RKO (cell line): Measurements from ENCODE around the gene DPH1.
A peak's percentile ranks its signal among the peaks of the same experiment; 100 is the strongest.

Source experiments
- DNase-seq: peaks from one replicate; pipeline ENCODE4 v3.0.0-alpha.2; 2016; ENCODE audit warnings: low spot score

The DPH1 gene

GRCh38 chr17:2062571-2063183 lies 32.7 kb downstream of the DPH1 start:
- DNase-seq: no peak

DNA sequence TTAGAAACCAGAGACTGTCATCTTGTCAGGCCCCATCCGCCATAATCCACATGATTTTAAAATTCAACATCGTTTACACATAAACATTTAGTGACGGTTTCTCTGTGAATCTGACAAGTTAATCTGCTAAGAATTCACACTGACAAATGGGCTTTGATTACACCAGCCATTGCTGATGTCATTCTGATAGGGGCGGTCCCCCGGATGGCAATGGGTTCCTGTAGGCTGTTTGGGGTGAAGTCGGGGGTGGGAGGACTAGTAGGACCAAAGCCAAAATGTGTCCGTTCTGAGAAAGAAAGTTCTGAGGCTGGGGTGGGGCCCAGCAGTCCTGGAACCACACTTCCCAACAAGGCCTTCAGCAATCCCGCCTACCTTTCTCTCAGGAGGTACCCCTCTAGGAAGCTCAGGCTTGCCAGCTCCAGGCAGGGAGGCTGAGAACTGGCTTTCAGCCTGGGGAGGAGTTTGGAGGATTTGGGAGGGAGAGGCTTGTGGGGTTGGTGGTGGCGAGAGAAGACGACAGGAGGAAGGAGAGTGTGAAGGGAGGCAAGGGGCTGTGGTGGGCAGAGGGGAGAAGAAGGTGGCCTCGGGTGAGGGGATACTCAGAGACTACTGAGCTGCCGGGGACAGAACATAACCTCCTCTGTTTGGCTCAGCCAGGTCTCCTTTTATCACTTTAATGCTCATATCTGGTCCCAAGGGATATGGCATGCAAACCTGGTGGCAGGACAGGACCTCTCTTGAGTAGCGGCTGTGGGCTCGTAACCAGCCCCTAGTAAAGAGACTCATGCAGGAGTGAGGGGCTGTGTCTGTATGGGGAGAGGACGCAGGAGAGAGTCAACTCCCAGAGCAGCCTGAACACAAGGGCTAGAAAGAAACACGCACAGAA lies 33.6 kb downstream of the DPH1 start:
- no peak for DNase-seq

GRCh38 chr17:2064147-2064489 lies 34.2 kb downstream of the DPH1 start:
- no peak for DNase-seq

DNA sequence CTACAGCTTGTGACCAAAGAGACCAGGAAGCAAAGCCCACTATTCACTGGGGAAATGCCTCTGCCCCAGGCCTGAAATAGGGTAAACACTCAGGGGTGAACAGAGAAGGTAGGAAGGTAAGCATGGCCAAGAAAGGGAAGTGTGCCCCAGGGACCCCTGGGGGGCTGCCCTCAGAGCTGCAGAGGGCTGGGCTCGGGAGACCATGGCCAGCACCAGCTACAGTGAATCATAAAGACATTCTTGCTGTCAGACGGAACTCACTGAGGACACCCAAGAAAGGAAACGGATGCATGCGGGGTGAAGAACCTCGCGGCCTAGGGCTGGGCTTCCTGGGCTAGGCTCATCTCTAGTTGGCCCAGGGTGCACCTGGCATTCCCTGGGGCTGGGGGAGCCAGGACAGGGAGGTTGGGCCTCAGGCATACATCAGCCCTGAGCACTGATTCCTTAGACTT lies 34.6 kb downstream of the DPH1 start:
- no peak for DNase-seq

- DNase-seq: no peak
These were observed 35.2 kb downstream of the DPH1 start for GRCh38 chr17:2064980-2065785.

- DNase-seq: no peak
These were observed 36.0 kb downstream of the DPH1 start for GRCh38 chr17:2065949-2066400.

DNA sequence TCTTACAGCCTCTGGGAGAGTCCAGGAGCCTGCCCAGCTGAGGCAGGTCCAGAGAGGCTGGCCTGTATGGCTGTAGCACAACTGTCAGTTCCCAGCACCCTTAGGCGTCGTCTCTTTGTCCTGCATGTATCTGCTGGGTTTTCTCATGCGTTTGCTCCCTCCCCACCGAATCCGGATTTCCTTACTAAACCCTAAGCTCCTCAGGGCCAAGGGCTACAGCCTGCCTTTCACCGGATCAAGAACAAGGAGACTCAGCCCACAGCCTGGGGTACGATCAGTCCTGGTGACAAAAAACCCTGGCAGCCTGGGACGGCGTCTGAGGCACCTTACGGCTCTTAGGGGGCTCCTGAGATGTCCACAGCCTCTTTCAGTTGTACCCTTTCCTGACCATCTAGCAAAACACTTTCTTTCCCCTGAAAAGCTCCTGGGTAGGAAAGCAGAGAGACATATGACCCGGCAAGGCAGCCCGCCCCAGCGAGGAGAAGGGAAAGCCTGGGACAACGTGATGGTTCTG lies 37.2 kb downstream of the DPH1 start:
- DNase-seq: no peak

DNA sequence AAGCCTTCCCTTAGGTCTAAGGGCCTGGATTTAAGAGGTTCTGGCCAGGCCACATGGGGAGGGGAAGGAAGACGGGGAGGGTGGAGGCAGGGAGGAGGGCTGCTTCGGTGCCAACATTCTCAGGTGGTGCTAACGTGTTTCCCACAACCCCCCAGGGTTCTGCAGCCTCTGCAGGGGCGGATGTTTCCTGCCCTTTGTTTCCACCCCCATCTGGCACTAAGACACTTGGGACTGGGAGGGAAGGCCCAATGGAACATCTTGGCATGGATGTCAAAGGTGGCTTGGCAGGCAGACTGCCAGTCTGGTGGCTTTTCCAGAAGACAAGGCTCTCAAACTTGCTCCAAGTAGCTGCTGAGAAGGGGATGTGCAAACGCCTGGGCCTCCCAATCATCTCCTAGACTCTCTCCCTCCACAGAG lies 37.7 kb downstream of the DPH1 start:
- DNase-seq: no peak

- DNase-seq: no peak
These were observed 38.1 kb downstream of the DPH1 start for GRCh38 chr17:2068031-2068518.

- peak; percentile 62 for DNase-seq
These were observed 38.6 kb downstream of the DPH1 start for GRCh38 chr17:2068519-2069051.

DNA sequence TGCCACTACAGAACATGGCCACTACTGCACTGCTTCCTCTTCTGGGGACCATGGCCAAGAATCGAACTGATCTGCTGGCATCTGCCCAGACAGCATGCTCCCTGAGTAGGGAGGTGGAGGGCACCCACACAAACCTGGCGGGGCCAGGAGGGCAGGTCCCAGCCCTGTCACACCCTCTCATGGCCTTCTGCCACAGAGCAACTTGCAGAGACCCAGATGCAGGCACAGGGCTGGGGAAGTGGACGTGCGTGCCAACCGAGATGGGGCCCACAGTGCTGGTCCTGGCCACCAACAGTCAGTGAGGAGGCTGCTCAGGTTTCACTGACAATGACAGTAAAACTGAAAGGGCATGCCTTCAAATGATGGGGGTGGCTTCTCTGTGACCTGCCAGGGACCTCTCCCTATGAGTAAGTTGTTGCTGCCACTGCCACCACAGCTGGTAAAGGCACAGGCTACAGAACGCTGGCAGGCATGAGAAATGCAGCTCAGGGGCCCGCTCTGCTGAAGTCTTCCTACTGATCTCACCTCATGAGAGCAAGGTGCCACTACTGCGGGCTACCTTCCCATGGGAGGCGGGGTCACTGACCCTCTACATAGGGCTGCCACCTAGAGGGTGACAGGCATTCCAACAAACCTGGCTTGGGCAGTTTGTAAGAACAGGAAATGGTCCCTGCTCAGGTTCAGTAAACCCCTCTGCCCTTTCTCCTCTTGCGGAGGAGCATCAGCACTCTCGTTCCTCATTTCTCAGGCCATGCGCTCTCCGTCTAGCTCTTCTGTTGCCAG lies 40.5 kb downstream of the DPH1 start:
- no peak for DNase-seq

DNA sequence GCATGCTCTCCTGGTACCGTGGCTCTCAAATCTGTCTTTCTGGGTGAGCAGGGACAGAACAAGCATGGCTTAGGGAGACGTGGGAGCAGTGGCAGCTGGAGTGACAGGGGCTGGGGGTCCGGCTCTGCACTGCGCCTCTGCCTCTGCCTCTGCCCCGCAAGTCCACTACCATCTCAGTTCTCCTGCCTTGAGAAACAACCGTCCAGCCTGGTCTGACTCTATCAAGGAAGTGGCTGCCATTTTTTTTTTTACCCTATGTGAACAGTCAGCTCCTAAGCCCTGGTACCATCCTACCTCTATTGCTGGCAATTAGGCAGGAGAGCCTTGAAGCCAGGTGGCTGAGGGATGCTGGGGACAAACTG lies 41.1 kb downstream of the DPH1 start:
- no peak for DNase-seq

- DNase-seq: no peak
These were observed 41.7 kb downstream of the DPH1 start for GRCh38 chr17:2071455-2072281.

GRCh38 chr17:2074919-2075318 lies 45.0 kb downstream of the DPH1 start:
- DNase-seq: no peak

- no peak for DNase-seq
These were observed 45.6 kb downstream of the DPH1 start for GRCh38 chr17:2075336-2076086.

DNA sequence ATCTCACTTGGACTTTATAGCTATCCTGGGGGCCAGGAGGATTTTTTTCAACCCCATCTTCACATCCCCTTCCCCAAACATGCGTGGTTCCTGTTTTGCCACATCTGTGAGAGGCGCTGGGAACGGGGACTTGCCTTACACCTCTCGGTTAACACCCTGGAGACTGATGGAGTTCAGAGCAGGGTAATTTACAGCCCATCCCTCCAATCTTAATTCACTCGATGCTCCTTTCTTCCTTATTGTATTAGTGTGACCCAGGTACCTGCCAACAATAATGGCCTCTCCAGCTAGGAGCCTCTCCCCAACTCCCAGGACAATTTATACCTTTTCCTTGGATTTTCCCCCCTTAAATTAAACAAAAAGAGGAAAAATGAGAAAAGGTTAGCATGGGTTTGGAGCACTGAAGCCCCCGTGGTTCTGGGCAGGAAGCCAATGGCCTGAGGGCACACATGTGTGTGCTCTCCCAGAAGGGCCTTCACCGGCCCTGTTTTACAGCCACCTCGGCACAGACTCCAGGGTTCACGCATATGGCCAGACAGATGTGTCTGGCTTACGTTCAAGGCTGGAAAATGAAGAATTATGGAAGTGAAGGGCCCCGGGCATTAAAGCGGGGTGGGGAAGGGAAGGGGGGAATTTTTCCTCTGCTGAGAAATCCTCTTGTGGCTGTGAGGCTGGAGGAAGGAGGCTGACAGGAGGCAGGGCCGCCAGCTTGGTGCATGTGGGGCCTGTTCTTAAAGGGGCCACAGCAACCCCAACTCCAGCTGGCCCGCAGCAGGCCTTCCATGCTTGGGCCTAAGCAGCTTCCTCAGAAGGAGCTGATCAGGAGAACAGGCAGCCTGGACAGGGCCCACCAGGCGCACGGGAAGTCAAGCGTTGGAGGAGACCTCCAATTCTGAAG lies 46.4 kb downstream of the DPH1 start:
- no peak for DNase-seq

DNA sequence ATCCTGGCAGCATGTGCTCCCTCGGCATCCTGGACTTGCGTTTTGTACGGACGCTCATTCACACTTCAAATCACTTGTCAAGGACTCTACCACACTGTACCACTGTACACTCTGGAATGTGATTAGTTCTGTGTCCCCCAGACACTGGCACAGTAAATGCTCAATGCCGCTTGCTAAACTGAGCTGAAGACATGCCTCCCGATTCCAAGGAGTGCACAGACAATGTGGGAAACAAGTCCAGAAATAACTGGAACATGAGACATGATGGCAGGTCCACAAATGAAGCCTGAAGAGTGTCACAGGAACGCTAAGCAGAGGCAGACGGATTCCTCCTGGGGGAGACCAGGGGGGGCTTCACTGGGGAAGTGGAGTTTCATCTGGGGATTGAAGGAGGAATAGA lies 47.1 kb downstream of the DPH1 start:
- DNase-seq: no peak

DNA sequence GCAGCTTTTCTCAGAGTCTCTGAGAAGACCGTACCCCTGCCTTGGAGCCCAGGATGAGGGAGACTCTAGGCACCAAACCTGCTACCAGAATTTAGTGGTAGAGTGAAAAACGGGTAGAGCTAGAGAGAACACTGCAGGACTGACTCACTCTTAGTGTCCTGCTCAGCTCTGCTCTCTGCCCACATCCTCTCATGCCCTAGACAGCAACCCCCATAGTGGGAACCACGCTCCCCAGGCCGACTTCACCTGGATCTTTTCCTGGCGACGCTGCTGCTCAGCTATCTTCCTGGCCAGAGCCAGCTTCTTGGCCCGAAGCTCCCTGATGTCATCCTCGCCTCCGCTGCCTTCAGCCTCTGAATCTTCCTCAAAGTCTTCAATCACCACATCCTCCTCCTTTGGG lies 51.6 kb downstream of the DPH1 start:
- no peak for DNase-seq
